OCI-LY7 (cell line): Measurements from ENCODE around the gene SELENOT. TPM values are rescaled to one million over a fixed set of nuclear protein-coding genes. Genes with fewer than 3 reads are reported as not detected.

ENCODE experiments used
- BruUV-seq: library from RNA; stranded (reverse); fragments of 400-500 nt; replicated peaks from 2 replicates; lab custom pipeline; 2021; lab: Mats Ljungman, UMichigan
- CTCF ChIA-PET: fragments of 300-600 bp; sonication (Branson Sonifier 250); formaldehyde crosslinking; loops from one replicate; lab custom pipeline; 2022; ENCODE audit warnings: antibody characterized with exemption; ENCODE audit not compliant: unreplicated experiment; lab: Charles Lee
- POLR2A ChIA-PET: fragments of 300-600 bp; sonication (Branson Sonifier 250); formaldehyde crosslinking; loops from one replicate; lab custom pipeline; 2022; ENCODE audit warnings: antibody characterized with exemption; lab: Charles Lee
- DNase-seq: peaks from one replicate; pipeline ENCODE4 v3.0.0-alpha.2; 2015; ENCODE audit warnings: low spot score
- H2AFZ ChIP-seq: fragments of 200-600 bp; sonication (generic), shearing (Covaris generic); 2 replicates; pipeline ENCODE4 v1.6.1; 2014; ENCODE audit warnings: mild to moderate bottlenecking, antibody characterized with exemption, low read length, moderate library complexity
- H3K27ac ChIP-seq: fragments of 200-600 bp; sonication (generic); 2 replicates; pipeline ENCODE4 v1.5.1; 2014; ENCODE audit warnings: mixed run types, low read depth, mild to moderate bottlenecking, moderate library complexity, low read length, inconsistent platforms; ENCODE audit not compliant: poor library complexity, severe bottlenecking
- H3K36me3 ChIP-seq: fragments of 200-600 bp; sonication (generic); 2 replicates; pipeline ENCODE4 v1.6.1; 2014; ENCODE audit warnings: mild to moderate bottlenecking, antibody characterized with exemption, low read length, moderate library complexity, mixed read lengths; ENCODE audit not compliant: insufficient read depth
- H3K4me1 ChIP-seq: fragments of 200-600 bp; sonication (generic); 2 replicates; pipeline ENCODE4 v1.5.1; 2014; ENCODE audit warnings: mild to moderate bottlenecking, low read length; ENCODE audit not compliant: insufficient read depth, poor library complexity, severe bottlenecking
- H3K4me2 ChIP-seq: fragments of 200-600 bp; sonication (generic); 2 replicates; pipeline ENCODE4 v1.6.1; 2014; ENCODE audit warnings: mild to moderate bottlenecking, low read length
- H3K4me3 ChIP-seq: fragments of 200-600 bp; sonication (generic); 2 replicates; pipeline ENCODE4 v1.5.1; 2014; ENCODE audit warnings: mild to moderate bottlenecking, low read depth, low read length; ENCODE audit not compliant: poor library complexity, severe bottlenecking
- H3K79me2 ChIP-seq: fragments of 200-600 bp; sonication (generic); 2 replicates; pipeline ENCODE4 v1.6.1; 2016; ENCODE audit warnings: low read depth, mild to moderate bottlenecking, low read length, moderate library complexity, mixed read lengths; ENCODE audit not compliant: insufficient read depth
- H3K9me2 ChIP-seq: fragments of 200-600 bp; sonication (generic); 2 replicates; pipeline ENCODE4 v1.6.1; 2016; ENCODE audit warnings: mild to moderate bottlenecking, low read length, mixed read lengths; ENCODE audit not compliant: insufficient read depth
- H3K9me3 ChIP-seq: fragments of 200-600 bp; sonication (generic); 2 replicates; pipeline ENCODE4 v1.6.1; 2014; ENCODE audit warnings: mild to moderate bottlenecking, mixed run types, low read length, mixed read lengths
- H4K20me1 ChIP-seq: fragments of 200-600 bp; sonication (generic); 2 replicates; pipeline ENCODE4 v1.6.1; 2014; ENCODE audit warnings: mild to moderate bottlenecking, antibody characterized with exemption, low read length, moderate library complexity, mixed read lengths; ENCODE audit not compliant: insufficient read depth
- EZH2phosphoT487 ChIP-seq: fragments of 200-600 bp; sonication (generic); IDR thresholded peaks from 2 replicates; pipeline ENCODE4 v1.6.1; 2018; ENCODE audit warnings: low read depth, borderline replicate concordance, mild to moderate bottlenecking, mixed run types, antibody characterized with exemption, low read length, moderate library complexity, mixed read lengths
- intact Hi-C: fragments of 100-400 bp; cut with micrococcal nuclease; formaldehyde crosslinking; loops from one replicate; pipeline ENCODE4 v1.10.0; 2022; ENCODE audit not compliant: unreplicated experiment
- total RNA-seq, 2 experiments: library from RNA; depleted of rRNA in 1 of 2; stranded (reverse); fragments of >200 nt in 1 of 2; shearing (Covaris generic) in 1 of 2; gene quantifications; 2 replicates each; pipeline ENCODE4 v1.2.3, GENCODE V29; 2014 to 2022
- TF ChIP-seq, protein P1 (sequence below): fragments of 200-600 bp; sonication (generic); conservative IDR thresholded peaks from 2 replicates; pipeline ENCODE4 v1.5.1; 2014; ENCODE audit warnings: mild to moderate bottlenecking, antibody characterized with exemption, low read length, moderate library complexity, mixed read lengths

The SELENOT gene
- total RNA-seq, 2 experiments from 2014 or later: 60.7 to 71.8 TPM

DNA sequence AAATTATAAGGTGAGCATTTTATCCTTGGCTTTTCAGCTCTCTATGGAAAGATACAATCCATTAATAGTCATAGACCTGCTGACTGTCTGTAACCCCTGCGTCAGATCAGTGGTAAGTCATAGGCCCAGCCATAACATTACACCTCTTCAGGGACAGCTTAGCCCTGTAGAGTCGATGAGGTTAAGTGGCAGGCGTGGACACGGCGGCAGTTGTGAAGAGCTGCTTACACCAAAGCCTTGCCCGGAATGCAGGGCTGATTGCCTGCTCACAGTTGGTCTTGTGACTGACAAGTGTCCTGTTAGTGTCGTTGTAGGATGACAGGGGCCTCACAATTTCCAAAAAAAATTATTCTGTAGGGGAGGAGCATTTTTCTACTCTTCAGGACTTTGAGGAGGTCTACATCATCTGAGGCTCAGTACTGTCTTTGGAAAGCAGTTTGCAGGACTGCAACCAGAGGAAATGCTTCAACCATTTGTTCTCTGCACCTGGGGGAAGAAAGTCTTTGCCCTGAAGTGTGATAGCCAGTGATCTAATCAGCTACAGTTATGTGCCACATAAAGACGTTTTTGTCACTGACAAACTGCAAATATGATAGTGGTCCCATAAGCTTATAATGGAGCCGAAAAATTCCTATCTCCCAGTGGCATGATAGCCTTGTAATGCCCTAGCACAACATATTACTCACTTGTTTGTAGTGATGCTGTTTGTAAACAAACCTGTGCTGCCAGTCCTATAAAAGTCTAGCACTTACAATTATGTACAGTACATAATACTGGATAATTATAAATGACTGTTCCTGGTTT is 14.9 kb upstream of the SELENOT start:
- Histone ChIP-seq H3K79me2 (peaks cover 35% of the 10 kb centered on the region; the same call in 1 of the 2 replicates), H3K4me3 (no peak overlapping the region), H3K36me3 (peaks cover 36% of the 10 kb centered on the region), H3K9me3 (no peaks in the 10 kb centered on the region), H3K9me2 (no peaks in the 10 kb centered on the region), H4K20me1 (peaks cover 4% of the 10 kb centered on the region; the same call in 1 of the 2 replicates), H3K4me1 (no peaks in the 10 kb centered on the region), H2AFZ (no peak overlapping the region), H3K4me2 (no peak overlapping the region), H3K27ac (no peak overlapping the region)
- TF ChIP-seq EZH2phosphoT487: no peak
- TF ChIP-seq, protein P1, sequence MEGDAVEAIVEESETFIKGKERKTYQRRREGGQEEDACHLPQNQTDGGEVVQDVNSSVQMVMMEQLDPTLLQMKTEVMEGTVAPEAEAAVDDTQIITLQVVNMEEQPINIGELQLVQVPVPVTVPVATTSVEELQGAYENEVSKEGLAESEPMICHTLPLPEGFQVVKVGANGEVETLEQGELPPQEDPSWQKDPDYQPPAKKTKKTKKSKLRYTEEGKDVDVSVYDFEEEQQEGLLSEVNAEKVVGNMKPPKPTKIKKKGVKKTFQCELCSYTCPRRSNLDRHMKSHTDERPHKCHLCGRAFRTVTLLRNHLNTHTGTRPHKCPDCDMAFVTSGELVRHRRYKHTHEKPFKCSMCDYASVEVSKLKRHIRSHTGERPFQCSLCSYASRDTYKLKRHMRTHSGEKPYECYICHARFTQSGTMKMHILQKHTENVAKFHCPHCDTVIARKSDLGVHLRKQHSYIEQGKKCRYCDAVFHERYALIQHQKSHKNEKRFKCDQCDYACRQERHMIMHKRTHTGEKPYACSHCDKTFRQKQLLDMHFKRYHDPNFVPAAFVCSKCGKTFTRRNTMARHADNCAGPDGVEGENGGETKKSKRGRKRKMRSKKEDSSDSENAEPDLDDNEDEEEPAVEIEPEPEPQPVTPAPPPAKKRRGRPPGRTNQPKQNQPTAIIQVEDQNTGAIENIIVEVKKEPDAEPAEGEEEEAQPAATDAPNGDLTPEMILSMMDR: no peak
- intact Hi-C loops: no loop called here
- ChIA-PET CTCF (interaction anchor here (1.2 kb wide), 1 partner anchor 11 kb away, joined by 3 read pairs; no protein-coding TSS in a partner anchor), POLR2A (interaction anchor here (0.6 to 2.4 kb wide), 5 partner anchors 9 to 77 kb away, joined by 3 to 7 read pairs (median 5); partner anchors contain the start of gene SELENOT)
- BruUV-seq: no TSS peak
- no peak for DNase-seq

DNA sequence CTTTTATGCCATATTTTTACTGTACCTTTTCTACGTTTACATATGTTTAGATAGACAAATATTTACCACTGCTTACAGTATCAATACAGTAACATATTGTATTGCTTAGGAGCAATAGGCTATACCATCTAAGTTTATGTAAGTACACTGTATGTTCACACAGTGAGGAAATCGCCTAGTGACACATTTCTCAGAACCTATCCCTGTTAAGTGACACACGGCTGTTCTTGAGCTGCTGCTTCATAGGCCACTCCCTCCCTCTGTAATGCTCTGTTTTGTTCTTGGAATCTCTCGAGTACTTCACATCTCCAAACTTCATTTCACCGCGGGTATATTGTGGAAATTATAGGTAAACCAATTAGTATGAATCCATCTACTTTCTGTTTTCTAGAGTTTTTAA is 13.4 kb upstream of the SELENOT start:
- Histone ChIP-seq H4K20me1 (peaks cover 4% of the 10 kb centered on the region; the same call in 1 of the 2 replicates), H3K36me3 (peaks cover 27% of the 10 kb centered on the region), H3K4me1 (no peaks in the 10 kb centered on the region), H3K4me2 (no peak overlapping the region), H3K9me3 (no peaks in the 10 kb centered on the region), H3K9me2 (no peaks in the 10 kb centered on the region), H3K4me3 (no peak overlapping the region), H3K79me2 (peaks cover 46% of the 10 kb centered on the region; the same call in 1 of the 2 replicates), H3K27ac (no peak overlapping the region), H2AFZ (no peak overlapping the region)
- intact Hi-C loops: no loop called here
- TF ChIP-seq EZH2phosphoT487: no peak
- TF ChIP-seq, protein P1: no peak
- POLR2A ChIA-PET: interaction anchor here (0.7 to 2.4 kb wide), 4 partner anchors 9 to 16 kb away, joined by 3 to 6 read pairs (median 4); partner anchors contain the start of gene SELENOT
- CTCF ChIA-PET: interaction anchor here (1.2 kb wide), 1 partner anchor 13 kb away, joined by 3 read pairs; no protein-coding TSS in a partner anchor
- no peak for DNase-seq
- no TSS peak for BruUV-seq

DNA sequence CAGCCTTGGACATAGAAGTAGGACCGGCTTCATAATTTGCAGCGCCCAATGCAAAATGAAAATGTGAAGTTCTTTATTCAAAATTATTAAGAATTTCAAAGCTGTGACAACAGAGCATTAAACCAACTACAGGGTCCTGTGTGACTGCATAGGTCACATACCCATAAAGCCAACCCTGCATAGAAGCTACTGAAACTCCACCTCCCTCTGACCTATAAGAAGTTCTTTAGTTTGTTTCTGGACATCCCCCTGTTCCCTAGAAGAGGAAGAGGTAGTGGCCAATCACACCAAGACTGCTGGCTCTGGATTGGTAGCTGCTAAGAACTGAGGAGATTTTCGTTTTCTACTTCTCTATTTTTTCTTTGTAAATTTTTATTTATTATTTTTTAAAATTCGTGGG is 9.0 kb upstream of the SELENOT start:
- Histone ChIP-seq H3K4me1 (peaks cover 26% of the 10 kb centered on the region), H3K9me2 (no peaks in the 10 kb centered on the region), H3K36me3 (peaks cover 12% of the 10 kb centered on the region; the same call in 1 of the 2 replicates), H3K4me2 (no peak overlapping the region), H2AFZ (no peak overlapping the region), H3K27ac (no peak overlapping the region), H3K79me2 (peaks cover 82% of the 10 kb centered on the region), H4K20me1 (no peaks in the 10 kb centered on the region), H3K9me3 (no peaks in the 10 kb centered on the region), H3K4me3 (no peak overlapping the region)
- DNase-seq: no peak
- CTCF ChIA-PET: no interaction called here
- intact Hi-C loops: no loop called here
- BruUV-seq: no TSS peak
- TF ChIP-seq, protein P1: no peak
- TF ChIP-seq EZH2phosphoT487: no peak
- POLR2A ChIA-PET: interaction anchor here (0.8 to 1.0 kb wide), 2 partner anchors 8 to 537 kb away, joined by 3 read pairs; partner anchors contain the start of gene SELENOT
